ENCODE data around the gene SPOCK1. TPM values are rescaled to one million over a fixed set of nuclear protein-coding genes. Genes with fewer than 3 reads are reported as not detected.

The SPOCK1 gene
- total and polyA plus RNA-seq, 2 experiments from 2014 or later: 8.2 to 10.5 TPM

- Mint-ChIP-seq H3K27me3 (ENCODE audit: insufficient read depth, low read depth, poor library complexity) (no peaks in the 10 kb centered on the region), H3K4me1 (peaks cover 8% of the 10 kb centered on the region; the same call in 2 of the 3 replicates), H3K9me3 (no peaks in the 10 kb centered on the region), H3K36me3 (ENCODE audit: low read depth) (no peaks in the 10 kb centered on the region), H3K4me3 (no peak overlapping the region), H3K27ac (no peak overlapping the region)
- no peaks in the 10 kb centered on the region for H4K20me1 ChIP-seq (replicated peaks; ENCODE audit: insufficient read depth)
- no peak for TF ChIP-seq POLR2AphosphoS5 (IDR thresholded peaks at IDR 0.05; ENCODE audit: low read depth)
- TF ChIP-seq CREB1 (CRISPR knock-in tag; IDR thresholded peaks at IDR 0.05; ENCODE audit: low read depth): no peak
- TF ChIP-seq, protein P1, sequence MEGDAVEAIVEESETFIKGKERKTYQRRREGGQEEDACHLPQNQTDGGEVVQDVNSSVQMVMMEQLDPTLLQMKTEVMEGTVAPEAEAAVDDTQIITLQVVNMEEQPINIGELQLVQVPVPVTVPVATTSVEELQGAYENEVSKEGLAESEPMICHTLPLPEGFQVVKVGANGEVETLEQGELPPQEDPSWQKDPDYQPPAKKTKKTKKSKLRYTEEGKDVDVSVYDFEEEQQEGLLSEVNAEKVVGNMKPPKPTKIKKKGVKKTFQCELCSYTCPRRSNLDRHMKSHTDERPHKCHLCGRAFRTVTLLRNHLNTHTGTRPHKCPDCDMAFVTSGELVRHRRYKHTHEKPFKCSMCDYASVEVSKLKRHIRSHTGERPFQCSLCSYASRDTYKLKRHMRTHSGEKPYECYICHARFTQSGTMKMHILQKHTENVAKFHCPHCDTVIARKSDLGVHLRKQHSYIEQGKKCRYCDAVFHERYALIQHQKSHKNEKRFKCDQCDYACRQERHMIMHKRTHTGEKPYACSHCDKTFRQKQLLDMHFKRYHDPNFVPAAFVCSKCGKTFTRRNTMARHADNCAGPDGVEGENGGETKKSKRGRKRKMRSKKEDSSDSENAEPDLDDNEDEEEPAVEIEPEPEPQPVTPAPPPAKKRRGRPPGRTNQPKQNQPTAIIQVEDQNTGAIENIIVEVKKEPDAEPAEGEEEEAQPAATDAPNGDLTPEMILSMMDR (conservative IDR thresholded peaks at IDR 0.05; ENCODE audit: low read depth in 2 of 2): no peak
- TF ChIP-seq, protein P2, sequence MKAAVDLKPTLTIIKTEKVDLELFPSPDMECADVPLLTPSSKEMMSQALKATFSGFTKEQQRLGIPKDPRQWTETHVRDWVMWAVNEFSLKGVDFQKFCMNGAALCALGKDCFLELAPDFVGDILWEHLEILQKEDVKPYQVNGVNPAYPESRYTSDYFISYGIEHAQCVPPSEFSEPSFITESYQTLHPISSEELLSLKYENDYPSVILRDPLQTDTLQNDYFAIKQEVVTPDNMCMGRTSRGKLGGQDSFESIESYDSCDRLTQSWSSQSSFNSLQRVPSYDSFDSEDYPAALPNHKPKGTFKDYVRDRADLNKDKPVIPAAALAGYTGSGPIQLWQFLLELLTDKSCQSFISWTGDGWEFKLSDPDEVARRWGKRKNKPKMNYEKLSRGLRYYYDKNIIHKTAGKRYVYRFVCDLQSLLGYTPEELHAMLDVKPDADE (IDR thresholded peaks at IDR 0.05): no peak
- TF ChIP-seq JUNB (IDR thresholded peaks at IDR 0.05; ENCODE audit: unreplicated experiment): no peak
- TF ChIP-seq ZNF114 (CRISPR knock-in tag; IDR thresholded peaks at IDR 0.05): no peak
- TF ChIP-seq EZH2 (IDR thresholded peaks at IDR 0.05; ENCODE audit: low read depth, unreplicated experiment): no peak
- no peak for TF ChIP-seq EZH2phosphoT487 (IDR thresholded peaks at IDR 0.05; ENCODE audit: unreplicated experiment)
- TF ChIP-seq ZNF331 (CRISPR knock-in tag; IDR thresholded peaks at IDR 0.05; ENCODE audit: low read depth): no peak
- TF ChIP-seq, protein P3, sequence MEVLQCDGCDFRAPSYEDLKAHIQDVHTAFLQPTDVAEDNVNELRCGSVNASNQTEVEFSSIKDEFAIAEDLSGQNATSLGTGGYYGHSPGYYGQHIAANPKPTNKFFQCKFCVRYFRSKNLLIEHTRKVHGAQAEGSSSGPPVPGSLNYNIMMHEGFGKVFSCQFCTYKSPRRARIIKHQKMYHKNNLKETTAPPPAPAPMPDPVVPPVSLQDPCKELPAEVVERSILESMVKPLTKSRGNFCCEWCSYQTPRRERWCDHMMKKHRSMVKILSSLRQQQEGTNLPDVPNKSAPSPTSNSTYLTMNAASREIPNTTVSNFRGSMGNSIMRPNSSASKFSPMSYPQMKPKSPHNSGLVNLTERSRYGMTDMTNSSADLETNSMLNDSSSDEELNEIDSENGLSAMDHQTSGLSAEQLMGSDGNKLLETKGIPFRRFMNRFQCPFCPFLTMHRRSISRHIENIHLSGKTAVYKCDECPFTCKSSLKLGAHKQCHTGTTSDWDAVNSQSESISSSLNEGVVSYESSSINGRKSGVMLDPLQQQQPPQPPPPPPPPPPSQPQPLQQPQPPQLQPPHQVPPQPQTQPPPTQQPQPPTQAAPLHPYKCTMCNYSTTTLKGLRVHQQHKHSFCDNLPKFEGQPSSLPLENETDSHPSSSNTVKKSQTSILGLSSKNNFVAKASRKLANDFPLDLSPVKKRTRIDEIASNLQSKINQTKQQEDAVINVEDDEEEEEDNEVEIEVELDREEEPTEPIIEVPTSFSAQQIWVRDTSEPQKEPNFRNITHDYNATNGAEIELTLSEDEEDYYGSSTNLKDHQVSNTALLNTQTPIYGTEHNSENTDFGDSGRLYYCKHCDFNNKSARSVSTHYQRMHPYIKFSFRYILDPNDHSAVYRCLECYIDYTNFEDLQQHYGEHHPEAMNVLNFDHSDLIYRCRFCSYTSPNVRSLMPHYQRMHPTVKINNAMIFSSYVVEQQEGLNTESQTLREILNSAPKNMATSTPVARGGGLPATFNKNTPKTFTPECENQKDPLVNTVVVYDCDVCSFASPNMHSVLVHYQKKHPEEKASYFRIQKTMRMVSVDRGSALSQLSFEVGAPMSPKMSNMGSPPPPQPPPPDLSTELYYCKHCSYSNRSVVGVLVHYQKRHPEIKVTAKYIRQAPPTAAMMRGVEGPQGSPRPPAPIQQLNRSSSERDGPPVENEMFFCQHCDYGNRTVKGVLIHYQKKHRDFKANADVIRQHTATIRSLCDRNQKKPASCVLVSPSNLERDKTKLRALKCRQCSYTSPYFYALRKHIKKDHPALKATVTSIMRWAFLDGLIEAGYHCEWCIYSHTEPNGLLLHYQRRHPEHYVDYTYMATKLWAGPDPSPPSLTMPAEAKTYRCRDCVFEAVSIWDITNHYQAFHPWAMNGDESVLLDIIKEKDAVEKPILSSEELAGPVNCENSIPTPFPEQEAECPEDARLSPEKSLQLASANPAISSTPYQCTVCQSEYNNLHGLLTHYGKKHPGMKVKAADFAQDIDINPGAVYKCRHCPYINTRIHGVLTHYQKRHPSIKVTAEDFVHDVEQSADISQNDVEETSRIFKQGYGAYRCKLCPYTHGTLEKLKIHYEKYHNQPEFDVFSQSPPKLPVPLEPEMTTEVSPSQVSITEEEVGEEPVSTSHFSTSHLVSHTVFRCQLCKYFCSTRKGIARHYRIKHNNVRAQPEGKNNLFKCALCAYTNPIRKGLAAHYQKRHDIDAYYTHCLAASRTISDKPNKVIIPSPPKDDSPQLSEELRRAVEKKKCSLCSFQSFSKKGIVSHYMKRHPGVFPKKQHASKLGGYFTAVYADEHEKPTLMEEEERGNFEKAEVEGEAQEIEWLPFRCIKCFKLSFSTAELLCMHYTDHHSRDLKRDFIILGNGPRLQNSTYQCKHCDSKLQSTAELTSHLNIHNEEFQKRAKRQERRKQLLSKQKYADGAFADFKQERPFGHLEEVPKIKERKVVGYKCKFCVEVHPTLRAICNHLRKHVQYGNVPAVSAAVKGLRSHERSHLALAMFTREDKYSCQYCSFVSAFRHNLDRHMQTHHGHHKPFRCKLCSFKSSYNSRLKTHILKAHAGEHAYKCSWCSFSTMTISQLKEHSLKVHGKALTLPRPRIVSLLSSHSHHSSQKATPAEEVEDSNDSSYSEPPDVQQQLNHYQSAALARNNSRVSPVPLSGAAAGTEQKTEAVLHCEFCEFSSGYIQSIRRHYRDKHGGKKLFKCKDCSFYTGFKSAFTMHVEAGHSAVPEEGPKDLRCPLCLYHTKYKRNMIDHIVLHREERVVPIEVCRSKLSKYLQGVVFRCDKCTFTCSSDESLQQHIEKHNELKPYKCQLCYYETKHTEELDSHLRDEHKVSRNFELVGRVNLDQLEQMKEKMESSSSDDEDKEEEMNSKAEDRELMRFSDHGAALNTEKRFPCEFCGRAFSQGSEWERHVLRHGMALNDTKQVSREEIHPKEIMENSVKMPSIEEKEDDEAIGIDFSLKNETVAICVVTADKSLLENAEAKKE (CRISPR knock-in tag; IDR thresholded peaks at IDR 0.05): no peak
- TF ChIP-seq STAT1 (IDR thresholded peaks at IDR 0.05; ENCODE audit: unreplicated experiment): no peak
- TF ChIP-seq NANOG (IDR thresholded peaks at IDR 0.05; ENCODE audit: borderline replicate concordance): no peak
- TF ChIP-seq REST (IDR thresholded peaks at IDR 0.05; ENCODE audit: unreplicated experiment): no peak
- no peaks in the 10 kb centered on the region for H3K27me3 ChIP-seq (ENCODE audit: insufficient read depth)
- no peak for DNase-seq (ENCODE audit: low spot score)
- no peak for ATAC-seq
- H3K27ac ChIP-seq (ENCODE audit: low read depth): no peak overlapping the region
- no peaks in the 10 kb centered on the region for H3K9me2 ChIP-seq (ENCODE audit: insufficient read depth)
- no peak overlapping the region for H3K4me3 ChIP-seq
- no peaks in the 10 kb centered on the region for H3K4me1 ChIP-seq (ENCODE audit: insufficient read depth)
- no peaks in the 10 kb centered on the region for H3K79me2 ChIP-seq (replicated peaks; ENCODE audit: insufficient read depth)
- no peaks in the 10 kb centered on the region for H3F3A ChIP-seq (replicated peaks; ENCODE audit: low read depth)
- H3K4me2 ChIP-seq: no peak overlapping the region
- H2AFZ ChIP-seq: no peak overlapping the region
- no peaks in the 10 kb centered on the region for H3K36me3 ChIP-seq (ENCODE audit: insufficient read depth)
Measured at GRCh38 chr5:137015540-137016116, 483.5 kb downstream of the SPOCK1 start.

Data from GM23338 (cell line).